HL-60 (cell line): ENCODE results near the gene ASB5.

Source experiments
- CTCF ChIP-seq: IDR thresholded peaks from one replicate; pipeline ENCODE4 v1.5.1; 2011; ENCODE audit warnings: low read length, control low read depth, inconsistent platforms; ENCODE audit not compliant: insufficient read depth
- POLR2AphosphoS5 ChIP-seq: IDR thresholded peaks from 2 replicates; pipeline ENCODE4 v1.6.1; 2012; ENCODE audit warnings: low read depth

DNA sequence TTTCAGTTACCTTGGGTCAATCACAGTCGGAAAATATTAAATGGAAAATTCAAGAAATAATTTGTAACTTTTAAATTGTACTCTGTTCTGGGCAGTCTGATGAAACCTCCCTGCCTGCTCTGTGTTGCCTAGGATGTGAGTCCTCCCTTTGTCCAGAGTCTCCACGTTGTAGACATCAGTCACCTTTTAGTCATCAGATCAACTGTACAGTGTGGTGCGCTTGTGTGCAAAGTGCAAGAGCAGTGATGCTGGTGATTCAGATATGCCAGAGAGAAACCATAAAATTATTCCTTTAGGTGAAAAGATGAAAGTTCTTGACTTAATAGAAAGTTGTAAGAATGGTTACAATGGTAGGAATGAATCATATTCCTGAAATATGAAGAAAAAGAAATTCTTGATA is 75.1 kb downstream of the ASB5 start:
- no peak for TF ChIP-seq CTCF
- no peak for TF ChIP-seq POLR2AphosphoS5
